ENCODE measurements around the gene ESPNL. TPM values are rescaled to one million over a fixed set of nuclear protein-coding genes. Genes with fewer than 3 reads are reported as not detected.
A peak's percentile ranks its signal among the peaks of the same experiment; 100 is the strongest.

ESPNL gene
- total and polyA plus RNA-seq, 10 donors = 0.65 to 6.2 (median 1.7) TPM

- Histone ChIP-seq H3K36me3 (no peaks in the 10 kb centered on the region), H3K4me1 (peaks cover 0 to 46% (median 35%) of the 10 kb centered on the region in 6 donors), H3K4me3 (peak overlapping the region in 2 of 8 donors; percentile 5 to 66), H3K9me3 (no peaks in the 10 kb centered on the region), H3K27me3 (replicated peaks in 1 of 7) (peaks cover 0 to 79% (median 34%) of the 10 kb centered on the region in 7 donors), H3K27ac (peak overlapping the region in 1 of 8 donors; percentile 27)
- peak in 2 of 3 donors; percentile 20 to 48 for TF ChIP-seq POLR2AphosphoS5 (IDR thresholded peaks at IDR 0.05)
- TF ChIP-seq POLR2A (IDR thresholded peaks at IDR 0.05) = no peak
- TF ChIP-seq, protein P1, sequence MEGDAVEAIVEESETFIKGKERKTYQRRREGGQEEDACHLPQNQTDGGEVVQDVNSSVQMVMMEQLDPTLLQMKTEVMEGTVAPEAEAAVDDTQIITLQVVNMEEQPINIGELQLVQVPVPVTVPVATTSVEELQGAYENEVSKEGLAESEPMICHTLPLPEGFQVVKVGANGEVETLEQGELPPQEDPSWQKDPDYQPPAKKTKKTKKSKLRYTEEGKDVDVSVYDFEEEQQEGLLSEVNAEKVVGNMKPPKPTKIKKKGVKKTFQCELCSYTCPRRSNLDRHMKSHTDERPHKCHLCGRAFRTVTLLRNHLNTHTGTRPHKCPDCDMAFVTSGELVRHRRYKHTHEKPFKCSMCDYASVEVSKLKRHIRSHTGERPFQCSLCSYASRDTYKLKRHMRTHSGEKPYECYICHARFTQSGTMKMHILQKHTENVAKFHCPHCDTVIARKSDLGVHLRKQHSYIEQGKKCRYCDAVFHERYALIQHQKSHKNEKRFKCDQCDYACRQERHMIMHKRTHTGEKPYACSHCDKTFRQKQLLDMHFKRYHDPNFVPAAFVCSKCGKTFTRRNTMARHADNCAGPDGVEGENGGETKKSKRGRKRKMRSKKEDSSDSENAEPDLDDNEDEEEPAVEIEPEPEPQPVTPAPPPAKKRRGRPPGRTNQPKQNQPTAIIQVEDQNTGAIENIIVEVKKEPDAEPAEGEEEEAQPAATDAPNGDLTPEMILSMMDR (IDR thresholded peaks at IDR 0.05 in 8 of 11, conservative IDR thresholded peaks at IDR 0.05 in 3 of 11) = peak in 6 of 11 experiments; percentile 10 to 38 (median 19)
- 40 to 62% (median 51%) methylated on average over 14 to 23 of the region's 23 CpGs for WGBS, 5 donors
- intact Hi-C loops (cut with DNase I; ENCODE audit: low total_unique reads) = no loop called here
- DNase-seq = peak; percentile 78
Measured at GRCh38 chr2:238160206-238161129, 60.3 kb downstream of the ESPNL start.

DNA sequence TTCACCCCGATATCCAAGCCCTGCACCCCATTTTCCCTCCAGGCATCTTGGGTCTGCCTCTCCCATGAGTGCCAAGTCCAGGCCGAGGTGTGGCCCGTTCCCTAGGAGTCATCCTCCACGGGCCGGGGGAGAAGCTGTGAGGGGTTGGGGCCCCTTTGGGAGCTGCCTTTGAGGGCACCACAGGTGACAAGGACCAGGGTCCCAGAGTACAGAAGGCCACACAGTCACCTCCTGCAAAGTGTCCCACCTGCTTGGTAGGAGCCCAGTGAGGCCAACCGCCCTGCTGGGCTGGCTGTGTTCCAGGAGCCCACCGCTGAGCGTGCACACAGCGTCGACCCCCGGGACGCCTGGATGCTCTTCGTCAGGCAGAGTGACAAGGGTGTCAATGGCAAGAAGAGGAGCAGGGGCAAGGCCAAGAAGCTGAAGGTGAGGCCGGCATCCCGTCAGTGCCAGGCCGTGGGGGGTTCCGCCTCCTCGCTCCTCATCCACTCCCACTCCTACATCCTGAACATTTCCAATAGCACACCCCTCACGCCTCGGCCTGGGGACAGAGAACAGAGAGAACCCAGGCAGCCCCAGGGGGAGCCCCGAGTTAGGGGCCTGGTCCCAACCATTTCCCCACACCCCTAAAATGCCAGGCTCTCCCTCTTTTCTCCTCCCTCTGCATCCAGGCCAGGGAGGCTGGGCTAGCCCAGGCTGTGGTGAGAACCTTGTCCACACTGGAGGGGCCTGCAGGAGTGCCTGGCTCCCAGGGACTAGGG lies 61.3 kb downstream of the ESPNL start:
- 84 to 94% (median 92%) methylated on average over 15 to 21 of the region's 21 CpGs for WGBS, 5 donors
- DNase-seq = peak; percentile 58
- intact Hi-C loops (cut with DNase I; ENCODE audit: low total_unique reads) = no loop called here
- Histone ChIP-seq H3K9me3 (no peaks in the 10 kb centered on the region), H3K4me1 (peaks cover 0 to 46% (median 35%) of the 10 kb centered on the region in 6 donors), H3K27me3 (replicated peaks in 1 of 7) (peaks cover 0 to 79% (median 34%) of the 10 kb centered on the region in 7 donors), H3K4me3 (no peak overlapping the region), H3K36me3 (peaks cover 0 to 2% (median 0%) of the 10 kb centered on the region in 6 donors), H3K27ac (no peak overlapping the region)
- TF ChIP-seq POLR2A (IDR thresholded peaks at IDR 0.05) (no peak), POLR2AphosphoS5 (IDR thresholded peaks at IDR 0.05) (no peak)
- TF ChIP-seq, protein P1 (IDR thresholded peaks at IDR 0.05 in 8 of 11, conservative IDR thresholded peaks at IDR 0.05 in 3 of 11) = no peak

GRCh38 chr2:238162251-238162845 lies 62.2 kb downstream of the ESPNL start:
- 84 to 92% (median 89%) methylated on average over 10 to 14 of the region's 14 CpGs for WGBS, 5 donors
- no peaks in the 10 kb centered on the region for H3K9me3 ChIP-seq
- H3K27ac ChIP-seq = no peak overlapping the region
- H3K36me3 ChIP-seq = peaks cover 0 to 10% (median 4%) of the 10 kb centered on the region in 6 donors
- DNase-seq = peak; percentile 71
- peaks cover 0 to 79% (median 34%) of the 10 kb centered on the region in 7 donors for H3K27me3 ChIP-seq (replicated peaks in 1 of 7)
- peaks cover 0 to 46% (median 35%) of the 10 kb centered on the region in 6 donors for H3K4me1 ChIP-seq
- TF ChIP-seq POLR2AphosphoS5 (IDR thresholded peaks at IDR 0.05) = no peak
- TF ChIP-seq POLR2A (IDR thresholded peaks at IDR 0.05) = no peak
- TF ChIP-seq, protein P1 (IDR thresholded peaks at IDR 0.05 in 8 of 11, conservative IDR thresholded peaks at IDR 0.05 in 3 of 11) = no peak
- H3K4me3 ChIP-seq = no peak overlapping the region
- intact Hi-C loops (cut with DNase I; ENCODE audit: low total_unique reads) = no loop called here

Data from spleen (tissue), 11 donors.